ENCODE measurements around the gene SCAMP3. TPM values are rescaled to one million over a fixed set of nuclear protein-coding genes. Genes with fewer than 3 reads are reported as not detected.

Gene SCAMP3
- total and polyA plus RNA-seq, 10 of the 15 experiments (the other 5 are each of a cell fraction or from before 2014, with no cell fraction given): 17.2 to 133 (median 87.3) TPM

DNA sequence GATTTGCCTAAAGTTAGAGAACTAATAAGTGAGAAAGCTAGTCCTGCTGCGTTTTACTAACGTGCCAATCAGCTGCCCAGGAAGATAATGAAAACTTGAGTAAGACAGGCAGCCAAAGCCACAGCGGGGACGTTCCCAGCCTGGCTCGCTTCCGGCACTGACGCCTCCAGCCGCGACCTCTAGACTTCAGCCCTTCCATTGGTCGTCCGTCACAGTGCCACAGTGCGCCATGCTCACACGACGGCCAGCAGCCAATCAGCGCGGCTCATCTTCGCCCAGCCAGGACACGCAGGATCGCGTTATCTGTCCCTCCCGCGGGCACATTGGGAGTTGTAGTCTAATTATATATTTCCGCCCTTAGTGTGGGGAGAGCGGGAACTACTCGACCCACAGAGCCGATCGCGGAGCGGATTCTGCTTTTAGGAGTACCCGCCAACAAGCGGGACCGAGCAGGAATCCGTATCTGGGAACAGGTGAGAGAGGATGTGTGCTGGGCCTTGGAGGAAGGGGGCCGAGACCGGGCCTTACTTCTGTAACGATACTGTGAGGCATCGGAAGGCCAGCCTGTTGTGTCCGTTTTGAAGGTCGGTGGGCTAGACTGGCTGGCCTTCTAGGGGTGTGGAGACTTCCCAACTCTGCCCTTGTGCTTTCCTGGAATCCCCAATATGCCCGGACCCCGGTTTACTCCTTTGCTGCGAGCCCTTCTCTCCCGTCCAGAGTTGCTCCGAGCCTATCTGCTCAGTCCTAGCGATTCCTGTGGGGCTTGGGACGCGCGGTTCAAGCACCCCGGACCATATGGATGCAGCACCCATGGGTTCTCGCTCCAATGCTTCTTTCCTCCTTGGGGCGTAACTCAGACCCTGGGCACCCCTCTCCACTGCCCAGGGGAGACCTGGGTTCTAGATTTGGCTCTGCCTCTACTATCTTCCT lies 46.6 kb upstream of the SCAMP3 start, which contains the start of gene FDPS (continued):
- TF ChIP-seq NKRF (conservative IDR thresholded peaks at IDR 0.05): no peak
- TF ChIP-seq KDM1A (IDR thresholded peaks at IDR 0.05; ENCODE audit: borderline replicate concordance): no peak
- TF ChIP-seq CTCF (IDR thresholded peaks at IDR 0.05 in 2 of 3, conservative IDR thresholded peaks at IDR 0.05 in 1 of 3; ENCODE audit: control insufficient read depth in 2 of 3, extremely low read depth in 1 of 3, insufficient read depth in 1 of 3, low read depth in 3 of 3, low read length in 3 of 3): no peak
- TF ChIP-seq, protein P1, sequence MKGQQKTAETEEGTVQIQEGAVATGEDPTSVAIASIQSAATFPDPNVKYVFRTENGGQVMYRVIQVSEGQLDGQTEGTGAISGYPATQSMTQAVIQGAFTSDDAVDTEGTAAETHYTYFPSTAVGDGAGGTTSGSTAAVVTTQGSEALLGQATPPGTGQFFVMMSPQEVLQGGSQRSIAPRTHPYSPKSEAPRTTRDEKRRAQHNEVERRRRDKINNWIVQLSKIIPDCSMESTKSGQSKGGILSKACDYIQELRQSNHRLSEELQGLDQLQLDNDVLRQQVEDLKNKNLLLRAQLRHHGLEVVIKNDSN (IDR thresholded peaks at IDR 0.05; ENCODE audit: borderline replicate concordance, extremely low read length, insufficient read depth, low read depth, low read length): peak; percentile 81
- 0 out of 2 replicates have a peak, but pooled peaks have one; percentile 30 for TF ChIP-seq POLR2AphosphoS2 (IDR thresholded peaks at IDR 0.05; ENCODE audit: low read depth, low read length)
- peak; percentile 83; the same call in 1 of the 2 replicates for TF ChIP-seq SMAD5 (IDR thresholded peaks at IDR 0.05; ENCODE audit: low read depth)
- TF ChIP-seq DPF2 (IDR thresholded peaks at IDR 0.05): no peak
- TF ChIP-seq E2F4 (IDR thresholded peaks at IDR 0.05; ENCODE audit: low read depth, low read length): peak; percentile 71; the same call in 1 of the 2 replicates
- peak; percentile 95 for TF ChIP-seq IKZF1 (conservative IDR thresholded peaks at IDR 0.05)
- peak; percentile 23 for TF ChIP-seq FOS (IDR thresholded peaks at IDR 0.05; ENCODE audit: borderline replicate concordance, extremely low read depth, insufficient read length)
- TF ChIP-seq E4F1 (IDR thresholded peaks at IDR 0.05; ENCODE audit: borderline replicate concordance, partially characterized antibody): peak; percentile 97
- TF ChIP-seq TCF12 (IDR thresholded peaks at IDR 0.05; ENCODE audit: low read depth, low read length): no peak; the same call in 1 of the 2 replicates
- no peak for TF ChIP-seq IKZF2 (IDR thresholded peaks at IDR 0.05)
- TF ChIP-seq RAD51 (IDR thresholded peaks at IDR 0.05): peak; percentile 79
- no peak for TF ChIP-seq NFIC (IDR thresholded peaks at IDR 0.05; ENCODE audit: low read depth, low read length)
- TF ChIP-seq EED (IDR thresholded peaks at IDR 0.05; ENCODE audit: low read depth): peak; percentile 16; the same call in 1 of the 2 replicates
- 0 out of 2 replicates have a peak, but pooled peaks have one; percentile 7 for TF ChIP-seq TCF3 (IDR thresholded peaks at IDR 0.05; ENCODE audit: borderline replicate concordance, insufficient read depth, low read depth, low read length)
- no peak for TF ChIP-seq TARDBP (IDR thresholded peaks at IDR 0.05; ENCODE audit: borderline replicate concordance)
- peak; percentile 42 for TF ChIP-seq SMAD1 (IDR thresholded peaks at IDR 0.05; ENCODE audit: low read depth, partially characterized antibody)
- TF ChIP-seq SP1 (IDR thresholded peaks at IDR 0.05; ENCODE audit: low read depth, low read length): peak; percentile 93

Data from GM12878 (cell line).